ENCODE measurements around the gene FBLN5. TPM values are rescaled to one million over a fixed set of nuclear protein-coding genes. Genes with fewer than 3 reads are reported as not detected.

FBLN5 gene
- polyA plus RNA-seq, 1 of the 3 experiments (the other 2 are of a cell fraction): 39.8 TPM

- CTCF ChIA-PET: interaction anchor here (0.6 to 2.1 kb wide), 3 partner anchors 9 to 20 kb away, joined by 3 to 6 read pairs (median 4); no protein-coding TSS in a partner anchor
- H3K4me2 ChIP-seq: no peak overlapping the region
- no peak overlapping the region for H2AFZ ChIP-seq (ENCODE audit: low read depth)
- H3K9ac ChIP-seq: no peak overlapping the region
- H3K9me3 ChIP-seq: no peaks in the 10 kb centered on the region
- no peak for TF ChIP-seq FOXM1 (IDR thresholded peaks at IDR 0.05; ENCODE audit: low read depth)
- TF ChIP-seq CHD2 (IDR thresholded peaks at IDR 0.05; ENCODE audit: low read length, partially characterized antibody): no peak
- TF ChIP-seq USF2 (IDR thresholded peaks at IDR 0.05; ENCODE audit: borderline replicate concordance, low read depth, low read length): no peak
- no peak for TF ChIP-seq GATA2 (CRISPR knock-in tag; IDR thresholded peaks at IDR 0.05)
- TF ChIP-seq FOSL2 (IDR thresholded peaks at IDR 0.05; ENCODE audit: borderline replicate concordance, low read depth): no peak
- no peak for TF ChIP-seq POLR2AphosphoS5 (IDR thresholded peaks at IDR 0.05; ENCODE audit: low read depth, low read length)
- no peak for TF ChIP-seq YY1 (IDR thresholded peaks at IDR 0.05; ENCODE audit: low read depth)
- TF ChIP-seq RXRA (IDR thresholded peaks at IDR 0.05; ENCODE audit: borderline replicate concordance, low read depth): no peak
- TF ChIP-seq SMC3 (IDR thresholded peaks at IDR 0.05; ENCODE audit: low read depth, low read length): no peak
- no peak for TF ChIP-seq EZH2phosphoT487 (IDR thresholded peaks at IDR 0.05; ENCODE audit: borderline replicate concordance, low read depth)
- no peak for TF ChIP-seq TCF12 (IDR thresholded peaks at IDR 0.05)
- no peak for TF ChIP-seq TEAD4 (IDR thresholded peaks at IDR 0.05; ENCODE audit: borderline replicate concordance, insufficient read depth)
- TF ChIP-seq MAX (IDR thresholded peaks at IDR 0.05; ENCODE audit: low read depth): no peak
- TF ChIP-seq MEF2A (IDR thresholded peaks at IDR 0.05; ENCODE audit: borderline replicate concordance, low read depth): no peak
- no peak for TF ChIP-seq ELF1 (IDR thresholded peaks at IDR 0.05)
- no peak for DNase-seq
- H3K4me3 ChIP-seq (ENCODE audit: low read depth in 2 of 2, low read length in 1 of 2): no peak overlapping the region
- 67% methylated on average over 3 of the region's 3 CpGs for WGBS (ENCODE audit: low lambda C conversion rate)
- H3K9me2 ChIP-seq: no peaks in the 10 kb centered on the region
- H3K36me3 ChIP-seq (replicated peaks in 1 of 2; ENCODE audit: control insufficient read depth in 1 of 2, insufficient read depth in 2 of 2, low read length in 1 of 2): peaks cover 8 to 43% of the 10 kb centered on the region in 2 experiments
- POLR2A ChIA-PET: no interaction called here
- no peaks in the 10 kb centered on the region for H3K27me3 ChIP-seq (ENCODE audit: insufficient read depth)
- no peaks in the 10 kb centered on the region for H3K4me1 ChIP-seq (ENCODE audit: control insufficient read depth in 1 of 2, insufficient read depth in 2 of 2, low read depth in 1 of 2, low read length in 1 of 2)
- H3F3A ChIP-seq (replicated peaks; ENCODE audit: insufficient read depth): no peaks in the 10 kb centered on the region
- no peak overlapping the region for H3K27ac ChIP-seq (ENCODE audit: low read depth in 2 of 2, low read length in 1 of 2)
- no peaks in the 10 kb centered on the region for H3K79me2 ChIP-seq (ENCODE audit: insufficient read depth)
- no peaks in the 10 kb centered on the region for H4K20me1 ChIP-seq (ENCODE audit: insufficient read depth)
Observed at GRCh38 chr14:91891721-91892220, 55.7 kb downstream of the FBLN5 start.

- H3K4me3 ChIP-seq (ENCODE audit: low read depth in 2 of 2, low read length in 1 of 2): no peak overlapping the region
- H3K4me2 ChIP-seq: no peak overlapping the region
- no peaks in the 10 kb centered on the region for H3K9me3 ChIP-seq
- no peaks in the 10 kb centered on the region for H3K79me2 ChIP-seq (ENCODE audit: insufficient read depth)
- no peaks in the 10 kb centered on the region for H3F3A ChIP-seq (replicated peaks; ENCODE audit: insufficient read depth)
- ChIA-PET CTCF (interaction anchor here (1.2 kb wide), 1 partner anchor 10 kb away, joined by 4 read pairs; no protein-coding TSS in a partner anchor), POLR2A (no interaction called here)
- H3K27ac ChIP-seq (ENCODE audit: low read depth in 2 of 2, low read length in 1 of 2): no peak overlapping the region
- no peak overlapping the region for H2AFZ ChIP-seq (ENCODE audit: low read depth)
- TF ChIP-seq EZH2phosphoT487 (IDR thresholded peaks at IDR 0.05; ENCODE audit: borderline replicate concordance, low read depth): no peak
- TF ChIP-seq FOXM1 (IDR thresholded peaks at IDR 0.05; ENCODE audit: low read depth): no peak
- no peak for TF ChIP-seq ELF1 (IDR thresholded peaks at IDR 0.05)
- TF ChIP-seq FOSL2 (IDR thresholded peaks at IDR 0.05; ENCODE audit: borderline replicate concordance, low read depth): no peak
- TF ChIP-seq SMC3 (IDR thresholded peaks at IDR 0.05; ENCODE audit: low read depth, low read length): no peak
- TF ChIP-seq TCF12 (IDR thresholded peaks at IDR 0.05): no peak
- TF ChIP-seq MEF2A (IDR thresholded peaks at IDR 0.05; ENCODE audit: borderline replicate concordance, low read depth): no peak
- no peak for TF ChIP-seq USF1 (IDR thresholded peaks at IDR 0.05; ENCODE audit: borderline replicate concordance, low read depth)
- 86% methylated on average over 5 of the region's 5 CpGs for WGBS (ENCODE audit: low lambda C conversion rate)
- no peak for DNase-seq
- H4K20me1 ChIP-seq (ENCODE audit: insufficient read depth): no peaks in the 10 kb centered on the region
- H3K9ac ChIP-seq: no peak overlapping the region
- H3K27me3 ChIP-seq (ENCODE audit: insufficient read depth): no peaks in the 10 kb centered on the region
- no peaks in the 10 kb centered on the region for H3K9me2 ChIP-seq
- H3K36me3 ChIP-seq (replicated peaks in 1 of 2; ENCODE audit: control insufficient read depth in 1 of 2, insufficient read depth in 2 of 2, low read length in 1 of 2): peaks cover 8 to 45% of the 10 kb centered on the region in 2 experiments
- no peaks in the 10 kb centered on the region for H3K4me1 ChIP-seq (ENCODE audit: control insufficient read depth in 1 of 2, insufficient read depth in 2 of 2, low read depth in 1 of 2, low read length in 1 of 2)
Observed at GRCh38 chr14:91891101-91891500, 56.4 kb downstream of the FBLN5 start.
